Activated gamma-delta T cell treated with anti-CD3 and anti-CD28 coated beads, Interleukin-2, amount 50 U/mL, for 16 hours (primary cell): ENCODE results near the gene ADAMTS13.
"Not testable (repeated sequence)": the region's sequence is repeated elsewhere in the genome, so short reads cannot be mapped to it uniquely, and the experiment has no call there.

Experiments
- DNase-seq: peaks from one replicate; pipeline ENCODE4 v3.0.0-alpha.2; 2020; ENCODE audit warnings: low read depth

Gene ADAMTS13

GRCh38 chr9:133425049-133425632 is 3.0 kb downstream of the ADAMTS13 start:
- DNase-seq = no peak

- no peak for DNase-seq
Observed at GRCh38 chr9:133426011-133426410, 3.8 kb downstream of the ADAMTS13 start.

- DNase-seq = no peak
Observed at GRCh38 chr9:133427658-133428348, 5.6 kb downstream of the ADAMTS13 start.

- no peak for DNase-seq
Observed at GRCh38 chr9:133428617-133429101, 6.5 kb downstream of the ADAMTS13 start.

- no peak for DNase-seq
Observed at GRCh38 chr9:133429214-133429613, 7.0 kb downstream of the ADAMTS13 start.

GRCh38 chr9:133429641-133430161 is 7.5 kb downstream of the ADAMTS13 start:
- no peak for DNase-seq

- no peak for DNase-seq
Observed at GRCh38 chr9:133430244-133430643, 8.1 kb downstream of the ADAMTS13 start.

- no peak for DNase-seq
Observed at GRCh38 chr9:133433351-133433843, 11.2 kb downstream of the ADAMTS13 start.

- DNase-seq = no peak
Observed at GRCh38 chr9:133436681-133437080, 14.5 kb downstream of the ADAMTS13 start.

- no peak for DNase-seq
Observed at GRCh38 chr9:133437753-133438531, 15.8 kb downstream of the ADAMTS13 start.

GRCh38 chr9:133439337-133439736 is 17.2 kb downstream of the ADAMTS13 start:
- no peak for DNase-seq

- no peak for DNase-seq
Observed at GRCh38 chr9:133440874-133441273, 18.7 kb downstream of the ADAMTS13 start.

- DNase-seq = no peak
Observed at GRCh38 chr9:133441571-133441970, 19.4 kb downstream of the ADAMTS13 start.

GRCh38 chr9:133443248-133443647 is 21.1 kb downstream of the ADAMTS13 start:
- no peak for DNase-seq

GRCh38 chr9:133443982-133444381 is 21.8 kb downstream of the ADAMTS13 start:
- DNase-seq = no peak

- no peak for DNase-seq
Observed at GRCh38 chr9:133445293-133445969, 23.3 kb downstream of the ADAMTS13 start.

GRCh38 chr9:133448487-133448972 is 26.4 kb downstream of the ADAMTS13 start:
- DNase-seq = no peak

- DNase-seq = no peak
Observed at GRCh38 chr9:133449760-133450159, 27.6 kb downstream of the ADAMTS13 start.

- DNase-seq = not testable (repeated sequence)
Observed at GRCh38 chr9:133451865-133452264, 29.7 kb downstream of the ADAMTS13 start.

GRCh38 chr9:133452562-133452961 is 30.4 kb downstream of the ADAMTS13 start:
- DNase-seq = no peak

- no peak for DNase-seq
Observed at GRCh38 chr9:133453651-133454050, 31.5 kb downstream of the ADAMTS13 start.

- no peak for DNase-seq
Observed at GRCh38 chr9:133454325-133454724, 32.2 kb downstream of the ADAMTS13 start.
